ENCODE results near the gene ASB3. TPM values are rescaled to one million over a fixed set of nuclear protein-coding genes. Genes with fewer than 3 reads are reported as not detected.
"Not testable (repeated sequence)": the region's sequence is repeated elsewhere in the genome, so short reads cannot be mapped to it uniquely, and the experiment has no call there.

The ASB3 gene
- total RNA-seq, 2 donors from 2014 or later, result 13.3 to 24.1 TPM

DNA sequence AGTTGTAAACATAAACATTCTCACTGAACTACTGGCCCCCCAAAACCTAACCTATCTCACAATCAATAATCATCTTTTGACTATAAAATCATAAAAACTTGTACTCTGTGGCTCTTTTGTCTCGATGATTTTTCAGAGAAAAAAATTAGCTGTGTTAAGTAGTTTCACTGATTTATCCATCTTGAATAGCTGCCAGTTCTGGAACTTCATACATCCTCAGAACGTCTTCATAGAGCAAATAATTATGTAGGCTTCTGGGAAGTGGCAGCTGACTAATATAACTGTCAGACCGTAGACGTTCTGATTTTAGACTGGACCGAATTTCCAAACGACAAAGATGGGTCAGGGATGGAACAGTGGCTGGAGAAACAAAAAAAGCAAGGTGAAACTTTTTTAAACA is 116.4 kb downstream of the ASB3 start:
- Histone ChIP-seq H3K36me3 (peaks cover 3% of the 10 kb centered on the region), H3K4me3 (no peak overlapping the region), H3K4me1 (ENCODE audit: control insufficient read depth in 1 of 2, low read depth in 2 of 2) (no peaks in the 10 kb centered on the region), H3K27ac (no peak overlapping the region), H3K9me3 (no peaks in the 10 kb centered on the region), H3K27me3 (replicated peaks; ENCODE audit: insufficient read depth) (no peaks in the 10 kb centered on the region)
- no peak for DNase-seq (ENCODE audit: low spot score)
- no peak for ATAC-seq (ENCODE audit: insufficient number of reproducible peaks, low FRiP score, low read depth)
- TF ChIP-seq, protein P1, sequence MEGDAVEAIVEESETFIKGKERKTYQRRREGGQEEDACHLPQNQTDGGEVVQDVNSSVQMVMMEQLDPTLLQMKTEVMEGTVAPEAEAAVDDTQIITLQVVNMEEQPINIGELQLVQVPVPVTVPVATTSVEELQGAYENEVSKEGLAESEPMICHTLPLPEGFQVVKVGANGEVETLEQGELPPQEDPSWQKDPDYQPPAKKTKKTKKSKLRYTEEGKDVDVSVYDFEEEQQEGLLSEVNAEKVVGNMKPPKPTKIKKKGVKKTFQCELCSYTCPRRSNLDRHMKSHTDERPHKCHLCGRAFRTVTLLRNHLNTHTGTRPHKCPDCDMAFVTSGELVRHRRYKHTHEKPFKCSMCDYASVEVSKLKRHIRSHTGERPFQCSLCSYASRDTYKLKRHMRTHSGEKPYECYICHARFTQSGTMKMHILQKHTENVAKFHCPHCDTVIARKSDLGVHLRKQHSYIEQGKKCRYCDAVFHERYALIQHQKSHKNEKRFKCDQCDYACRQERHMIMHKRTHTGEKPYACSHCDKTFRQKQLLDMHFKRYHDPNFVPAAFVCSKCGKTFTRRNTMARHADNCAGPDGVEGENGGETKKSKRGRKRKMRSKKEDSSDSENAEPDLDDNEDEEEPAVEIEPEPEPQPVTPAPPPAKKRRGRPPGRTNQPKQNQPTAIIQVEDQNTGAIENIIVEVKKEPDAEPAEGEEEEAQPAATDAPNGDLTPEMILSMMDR (IDR thresholded peaks at IDR 0.05), result no peak

DNA sequence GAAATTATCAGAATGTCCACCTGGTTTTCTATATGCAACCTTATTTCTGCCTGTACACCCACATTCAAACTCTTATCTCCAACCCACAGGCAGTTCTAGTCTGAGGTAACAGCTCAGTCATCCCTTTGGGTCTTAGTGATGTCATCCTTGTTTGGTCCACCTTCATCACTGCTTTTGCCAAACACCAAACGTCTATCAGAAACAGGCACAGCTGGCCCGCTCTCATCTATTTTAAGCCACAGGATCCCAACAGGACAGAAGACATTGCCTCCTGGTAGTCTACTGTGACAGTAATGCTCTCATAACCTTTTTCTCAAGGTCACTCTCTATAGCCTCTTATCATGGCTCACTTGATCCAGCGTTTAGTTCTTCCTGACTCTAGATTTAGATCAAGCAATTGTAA is 118.1 kb downstream of the ASB3 start:
- DNase-seq (ENCODE audit: low spot score) (no peak), ATAC-seq (ENCODE audit: insufficient number of reproducible peaks, low FRiP score, low read depth) (no peak)
- H3K9me3 ChIP-seq, result no peaks in the 10 kb centered on the region
- peaks cover 3% of the 10 kb centered on the region for H3K36me3 ChIP-seq
- TF ChIP-seq, protein P1 (IDR thresholded peaks at IDR 0.05), result no peak
- no peaks in the 10 kb centered on the region for H3K4me1 ChIP-seq (ENCODE audit: control insufficient read depth in 1 of 2, low read depth in 2 of 2)
- H3K27ac ChIP-seq, result no peak overlapping the region
- H3K27me3 ChIP-seq (replicated peaks; ENCODE audit: insufficient read depth), result no peaks in the 10 kb centered on the region
- no peak overlapping the region for H3K4me3 ChIP-seq

DNA sequence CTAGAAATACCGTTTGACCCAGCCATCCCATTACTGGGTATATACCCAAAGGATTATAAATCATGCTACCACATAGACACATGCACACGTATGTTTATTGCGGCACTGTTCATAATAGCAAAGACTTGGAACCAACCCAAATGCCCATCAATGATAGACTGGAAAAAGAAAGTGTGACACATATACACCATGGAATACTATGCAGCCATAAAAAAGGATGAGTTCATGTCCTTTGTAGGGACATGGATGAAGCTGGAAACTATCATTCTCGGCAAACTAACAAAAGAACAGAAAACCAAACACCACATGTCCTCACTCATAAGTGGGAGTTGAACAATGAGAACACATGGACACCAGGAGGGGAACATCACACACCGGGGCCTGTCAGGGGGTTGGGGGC is 119.6 kb downstream of the ASB3 start:
- H3K4me1 ChIP-seq (ENCODE audit: control insufficient read depth in 1 of 2, low read depth in 2 of 2); DNase-seq (ENCODE audit: low spot score): not testable (repeated sequence)

DNA sequence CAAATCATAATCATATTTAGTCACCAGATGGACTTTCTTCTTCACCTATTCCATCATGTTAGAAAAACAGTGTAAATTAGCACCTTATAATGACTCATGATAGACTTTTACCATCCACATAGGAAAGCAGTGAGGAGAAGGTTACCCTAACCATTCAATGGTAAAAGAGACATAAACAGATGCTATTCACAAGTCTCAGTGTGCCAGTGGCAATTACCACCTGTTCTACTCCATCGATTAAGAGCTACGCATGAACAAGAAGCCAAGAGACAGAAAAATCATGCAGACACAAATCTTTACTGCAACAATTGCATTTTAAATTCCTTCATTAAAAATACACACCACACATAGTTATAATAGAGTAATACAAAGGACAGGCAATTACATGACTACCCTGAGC is 125.9 kb downstream of the ASB3 start:
- ATAC-seq (ENCODE audit: insufficient number of reproducible peaks, low FRiP score, low read depth) (no peak), DNase-seq (ENCODE audit: low spot score) (no peak)
- TF ChIP-seq, protein P1 (IDR thresholded peaks at IDR 0.05), result no peak
- H3K4me1 ChIP-seq (ENCODE audit: control insufficient read depth in 1 of 2, low read depth in 2 of 2), result no peaks in the 10 kb centered on the region
- H3K9me3 ChIP-seq, result no peaks in the 10 kb centered on the region
- no peak overlapping the region for H3K27ac ChIP-seq
- H3K27me3 ChIP-seq (replicated peaks; ENCODE audit: insufficient read depth), result no peaks in the 10 kb centered on the region
- H3K4me3 ChIP-seq, result no peak overlapping the region
- H3K36me3 ChIP-seq, result no peaks in the 10 kb centered on the region

More for the DNA sequence above, 119.6 kb downstream of the ASB3 start:
- ATAC-seq (ENCODE audit: insufficient number of reproducible peaks, low FRiP score, low read depth); H3K36me3 ChIP-seq; H3K27me3 ChIP-seq (replicated peaks; ENCODE audit: insufficient read depth); H3K27ac ChIP-seq; H3K4me3 ChIP-seq; H3K9me3 ChIP-seq: not testable (repeated sequence)

DNA sequence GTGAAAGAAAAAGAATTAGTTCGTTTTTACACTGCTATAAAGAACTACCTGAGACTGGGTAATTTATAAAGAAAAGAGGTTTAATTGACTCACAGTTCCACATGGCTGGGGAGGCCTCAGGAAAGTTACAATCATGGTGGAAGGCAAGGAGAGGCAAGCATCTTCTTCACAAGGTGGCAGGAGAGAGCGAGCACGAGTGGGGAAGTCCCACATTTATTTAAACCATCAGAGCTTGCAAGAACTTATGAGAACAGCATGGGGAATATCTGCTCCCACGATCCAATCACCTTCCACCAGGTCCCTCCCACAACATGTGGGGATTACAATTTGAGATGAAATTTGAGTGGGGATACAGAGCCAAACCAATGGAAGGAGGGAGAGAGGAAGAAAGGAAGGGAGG is 128.3 kb downstream of the ASB3 start:
- not testable (repeated sequence) for H3K4me3 ChIP-seq; H3K9me3 ChIP-seq; H3K36me3 ChIP-seq; H3K27ac ChIP-seq; ATAC-seq (ENCODE audit: insufficient number of reproducible peaks, low FRiP score, low read depth); DNase-seq (ENCODE audit: low spot score); H3K4me1 ChIP-seq (ENCODE audit: control insufficient read depth in 1 of 2, low read depth in 2 of 2); H3K27me3 ChIP-seq (replicated peaks; ENCODE audit: insufficient read depth)

DNA sequence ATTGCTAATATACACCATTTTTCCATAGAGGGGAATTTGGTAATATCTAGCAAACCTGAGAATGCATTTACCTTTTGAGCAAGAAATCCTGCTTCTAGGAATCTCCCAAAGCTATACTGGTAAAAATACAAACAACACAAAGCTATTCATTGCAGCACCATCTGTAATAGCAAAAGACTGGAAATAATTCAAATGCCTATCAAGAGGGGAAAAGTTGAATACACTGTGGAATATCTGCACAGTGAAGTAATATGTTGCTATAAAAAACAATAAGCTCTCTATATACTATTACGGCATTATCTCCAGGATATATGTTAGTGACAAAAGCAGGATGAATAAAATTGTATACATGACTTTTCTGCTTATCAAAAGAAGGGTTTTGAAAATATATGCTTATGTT is 131.5 kb downstream of the ASB3 start:
- ATAC-seq (ENCODE audit: insufficient number of reproducible peaks, low FRiP score, low read depth) (no peak), DNase-seq (ENCODE audit: low spot score) (no peak)
- no peak overlapping the region for H3K4me3 ChIP-seq
- TF ChIP-seq, protein P1 (IDR thresholded peaks at IDR 0.05), result no peak
- no peaks in the 10 kb centered on the region for H3K27me3 ChIP-seq (replicated peaks; ENCODE audit: insufficient read depth)
- peaks cover 0 to 5% of the 10 kb centered on the region in 2 donors for H3K4me1 ChIP-seq (ENCODE audit: control insufficient read depth in 1 of 2, low read depth in 2 of 2)
- H3K27ac ChIP-seq, result no peak overlapping the region
- no peaks in the 10 kb centered on the region for H3K36me3 ChIP-seq
- H3K9me3 ChIP-seq, result no peaks in the 10 kb centered on the region
